ENCODE data around the gene PDCL3.
A peak's percentile ranks its signal among the peaks of the same experiment; 100 is the strongest.

Gene PDCL3

GRCh38 chr2:100548771-100549170 lies 14.0 kb upstream of the PDCL3 start:
- H3K23ac ChIP-seq (ENCODE audit: low read length) = peak overlapping the region; percentile 80
- H3K27ac ChIP-seq (ENCODE audit: low read depth, low read length) = no peak overlapping the region
- DNase-seq = no peak
- no peak overlapping the region for H3K4me3 ChIP-seq (ENCODE audit: low read length)
- no peak overlapping the region for H3K9ac ChIP-seq (ENCODE audit: low read length)
- no peak overlapping the region for H4K8ac ChIP-seq (ENCODE audit: low read depth, low read length)
- no peaks in the 10 kb centered on the region for H3K79me2 ChIP-seq (ENCODE audit: control insufficient read depth, insufficient read depth, low read length)
- no peak overlapping the region for H3K4ac ChIP-seq (ENCODE audit: low read depth, low read length)
- H2BK120ac ChIP-seq (ENCODE audit: low read depth, low read length) = no peak overlapping the region
- no peak overlapping the region for H2BK15ac ChIP-seq (replicated peaks; ENCODE audit: low read depth)
- H3K18ac ChIP-seq (ENCODE audit: low read length) = no peak overlapping the region
- H3K36me3 ChIP-seq (ENCODE audit: control insufficient read depth, insufficient read depth, low read length) = no peaks in the 10 kb centered on the region
- H3K56ac ChIP-seq (ENCODE audit: low read length) = no peak overlapping the region
- no CpG with 5 or more reads among the region's 1 CpG for WGBS (ENCODE audit: extremely low coverage, insufficient coverage, low lambda C conversion rate)
- H3K4me2 ChIP-seq (ENCODE audit: low read length) = no peak overlapping the region
- H4K5ac ChIP-seq (ENCODE audit: low read length) = no peak overlapping the region
- H2AK5ac ChIP-seq (ENCODE audit: low read length) = no peak overlapping the region
- H3K79me1 ChIP-seq (ENCODE audit: low read length) = no peaks in the 10 kb centered on the region
- no peaks in the 10 kb centered on the region for H3K4me1 ChIP-seq (ENCODE audit: control insufficient read depth, low read depth, low read length)
- H2BK5ac ChIP-seq (ENCODE audit: low read length) = no peak overlapping the region
- no peaks in the 10 kb centered on the region for H3K27me3 ChIP-seq (ENCODE audit: insufficient read depth, low read length, poor library complexity)

- no peak overlapping the region for H3K4me2 ChIP-seq (ENCODE audit: low read length)
- WGBS (ENCODE audit: extremely low coverage, insufficient coverage, low lambda C conversion rate) = no CpG with 5 or more reads among the region's 5 CpGs
- H3K4ac ChIP-seq (ENCODE audit: low read depth, low read length) = no peak overlapping the region
- no peak overlapping the region for H2AK5ac ChIP-seq (ENCODE audit: low read length)
- no peak overlapping the region for H2BK5ac ChIP-seq (ENCODE audit: low read length)
- no peak overlapping the region for H3K27ac ChIP-seq (ENCODE audit: low read depth, low read length)
- no peak overlapping the region for H4K8ac ChIP-seq (ENCODE audit: low read depth, low read length)
- DNase-seq = no peak
- no peaks in the 10 kb centered on the region for H3K36me3 ChIP-seq (ENCODE audit: control insufficient read depth, insufficient read depth, low read length)
- H3K23ac ChIP-seq (ENCODE audit: low read length) = no peak overlapping the region
- H4K5ac ChIP-seq (ENCODE audit: low read length) = no peak overlapping the region
- no peak overlapping the region for H3K4me3 ChIP-seq (ENCODE audit: low read length)
- no peaks in the 10 kb centered on the region for H3K4me1 ChIP-seq (ENCODE audit: control insufficient read depth, low read depth, low read length)
- no peak overlapping the region for H3K18ac ChIP-seq (ENCODE audit: low read length)
- H2BK120ac ChIP-seq (ENCODE audit: low read depth, low read length) = no peak overlapping the region
- no peaks in the 10 kb centered on the region for H3K27me3 ChIP-seq (ENCODE audit: insufficient read depth, low read length, poor library complexity)
- H2BK15ac ChIP-seq (replicated peaks; ENCODE audit: low read depth) = no peak overlapping the region
- no peaks in the 10 kb centered on the region for H3K79me2 ChIP-seq (ENCODE audit: control insufficient read depth, insufficient read depth, low read length)
- H3K79me1 ChIP-seq (ENCODE audit: low read length) = no peaks in the 10 kb centered on the region
- no peak overlapping the region for H3K9ac ChIP-seq (ENCODE audit: low read length)
- H3K56ac ChIP-seq (ENCODE audit: low read length) = no peak overlapping the region
Observed at GRCh38 chr2:100551303-100551702, 11.5 kb upstream of the PDCL3 start.

- H3K23ac ChIP-seq (ENCODE audit: low read length) = no peak overlapping the region
- WGBS (ENCODE audit: extremely low coverage, insufficient coverage, low lambda C conversion rate) = no CpG with 5 or more reads among the region's 10 CpGs
- H3K27me3 ChIP-seq (ENCODE audit: insufficient read depth, low read length, poor library complexity) = no peaks in the 10 kb centered on the region
- no peak overlapping the region for H3K9ac ChIP-seq (ENCODE audit: low read length)
- no peak overlapping the region for H3K56ac ChIP-seq (ENCODE audit: low read length)
- H3K36me3 ChIP-seq (ENCODE audit: control insufficient read depth, insufficient read depth, low read length) = no peaks in the 10 kb centered on the region
- no peak overlapping the region for H4K8ac ChIP-seq (ENCODE audit: low read depth, low read length)
- no peak overlapping the region for H4K5ac ChIP-seq (ENCODE audit: low read length)
- no peak for DNase-seq
- no peak overlapping the region for H2BK120ac ChIP-seq (ENCODE audit: low read depth, low read length)
- no peaks in the 10 kb centered on the region for H3K79me1 ChIP-seq (ENCODE audit: low read length)
- H3K4ac ChIP-seq (ENCODE audit: low read depth, low read length) = no peak overlapping the region
- H3K4me1 ChIP-seq (ENCODE audit: control insufficient read depth, low read depth, low read length) = no peaks in the 10 kb centered on the region
- no peak overlapping the region for H2BK15ac ChIP-seq (replicated peaks; ENCODE audit: low read depth)
- no peak overlapping the region for H3K18ac ChIP-seq (ENCODE audit: low read length)
- H3K79me2 ChIP-seq (ENCODE audit: control insufficient read depth, insufficient read depth, low read length) = no peaks in the 10 kb centered on the region
- H3K4me3 ChIP-seq (ENCODE audit: low read length) = no peak overlapping the region
- no peak overlapping the region for H3K4me2 ChIP-seq (ENCODE audit: low read length)
- no peak overlapping the region for H3K27ac ChIP-seq (ENCODE audit: low read depth, low read length)
- H2BK5ac ChIP-seq (ENCODE audit: low read length) = no peak overlapping the region
- H2AK5ac ChIP-seq (ENCODE audit: low read length) = no peak overlapping the region
Observed at GRCh38 chr2:100554798-100555407, 7.9 kb upstream of the PDCL3 start.

- no peak overlapping the region for H2BK120ac ChIP-seq (ENCODE audit: low read depth, low read length)
- no peaks in the 10 kb centered on the region for H3K4me1 ChIP-seq (ENCODE audit: control insufficient read depth, low read depth, low read length)
- H3K79me1 ChIP-seq (ENCODE audit: low read length) = no peaks in the 10 kb centered on the region
- no peak overlapping the region for H3K4me3 ChIP-seq (ENCODE audit: low read length)
- H2AK5ac ChIP-seq (ENCODE audit: low read length) = no peak overlapping the region
- H4K8ac ChIP-seq (ENCODE audit: low read depth, low read length) = no peak overlapping the region
- WGBS (ENCODE audit: extremely low coverage, insufficient coverage, low lambda C conversion rate) = no CpG with 5 or more reads among the region's 4 CpGs
- H3K79me2 ChIP-seq (ENCODE audit: control insufficient read depth, insufficient read depth, low read length) = no peaks in the 10 kb centered on the region
- no peak overlapping the region for H3K56ac ChIP-seq (ENCODE audit: low read length)
- H4K5ac ChIP-seq (ENCODE audit: low read length) = no peak overlapping the region
- no peaks in the 10 kb centered on the region for H3K27me3 ChIP-seq (ENCODE audit: insufficient read depth, low read length, poor library complexity)
- H3K23ac ChIP-seq (ENCODE audit: low read length) = no peak overlapping the region
- no peak overlapping the region for H3K27ac ChIP-seq (ENCODE audit: low read depth, low read length)
- H3K4me2 ChIP-seq (ENCODE audit: low read length) = no peak overlapping the region
- no peak overlapping the region for H3K4ac ChIP-seq (ENCODE audit: low read depth, low read length)
- no peak overlapping the region for H2BK5ac ChIP-seq (ENCODE audit: low read length)
- H2BK15ac ChIP-seq (replicated peaks; ENCODE audit: low read depth) = no peak overlapping the region
- DNase-seq = no peak
- no peak overlapping the region for H3K18ac ChIP-seq (ENCODE audit: low read length)
- H3K36me3 ChIP-seq (ENCODE audit: control insufficient read depth, insufficient read depth, low read length) = no peaks in the 10 kb centered on the region
- no peak overlapping the region for H3K9ac ChIP-seq (ENCODE audit: low read length)
Observed at GRCh38 chr2:100556746-100557145, 6.0 kb upstream of the PDCL3 start.

- Histone ChIP-seq H3K79me1 (ENCODE audit: low read length) (no peaks in the 10 kb centered on the region), H2AK5ac (ENCODE audit: low read length) (no peak overlapping the region), H3K18ac (ENCODE audit: low read length) (no peak overlapping the region), H4K8ac (ENCODE audit: low read depth, low read length) (no peak overlapping the region), H2BK120ac (ENCODE audit: low read depth, low read length) (no peak overlapping the region), H3K36me3 (ENCODE audit: control insufficient read depth, insufficient read depth, low read length) (no peaks in the 10 kb centered on the region), H3K4me2 (ENCODE audit: low read length) (no peak overlapping the region), H3K27me3 (ENCODE audit: insufficient read depth, low read length, poor library complexity) (no peaks in the 10 kb centered on the region), H3K9ac (ENCODE audit: low read length) (no peak overlapping the region), H3K27ac (ENCODE audit: low read depth, low read length) (no peak overlapping the region), H2BK15ac (replicated peaks; ENCODE audit: low read depth) (no peak overlapping the region), H3K23ac (ENCODE audit: low read length) (no peak overlapping the region), H2BK5ac (ENCODE audit: low read length) (no peak overlapping the region), H3K79me2 (ENCODE audit: control insufficient read depth, insufficient read depth, low read length) (peaks cover 6% of the 10 kb centered on the region), H3K4ac (ENCODE audit: low read depth, low read length) (no peak overlapping the region), H3K4me3 (ENCODE audit: low read length) (no peak overlapping the region), H4K5ac (ENCODE audit: low read length) (no peak overlapping the region), H3K4me1 (ENCODE audit: control insufficient read depth, low read depth, low read length) (no peaks in the 10 kb centered on the region), H3K56ac (ENCODE audit: low read length) (no peak overlapping the region)
- DNase-seq = no peak
- WGBS (ENCODE audit: extremely low coverage, insufficient coverage, low lambda C conversion rate) = no CpG with 5 or more reads among the region's 9 CpGs
Observed at GRCh38 chr2:100560216-100560830, 2.5 kb upstream of the PDCL3 start.

- no CpG with 5 or more reads among the region's 4 CpGs for whole genome bisulfite sequencing (ENCODE audit: extremely low coverage, insufficient coverage, low lambda C conversion rate)
- Histone ChIP-seq H3K27ac (ENCODE audit: low read depth, low read length) (no peak overlapping the region), H3K4ac (ENCODE audit: low read depth, low read length) (no peak overlapping the region), H3K4me2 (ENCODE audit: low read length) (no peak overlapping the region), H3K4me1 (ENCODE audit: control insufficient read depth, low read depth, low read length) (no peaks in the 10 kb centered on the region), H3K36me3 (ENCODE audit: control insufficient read depth, insufficient read depth, low read length) (no peaks in the 10 kb centered on the region), H3K4me3 (ENCODE audit: low read length) (no peak overlapping the region), H2BK120ac (ENCODE audit: low read depth, low read length) (no peak overlapping the region), H4K8ac (ENCODE audit: low read depth, low read length) (no peak overlapping the region), H3K79me1 (ENCODE audit: low read length) (no peaks in the 10 kb centered on the region), H3K56ac (ENCODE audit: low read length) (no peak overlapping the region), H3K9ac (ENCODE audit: low read length) (no peak overlapping the region), H2BK5ac (ENCODE audit: low read length) (no peak overlapping the region), H3K79me2 (ENCODE audit: control insufficient read depth, insufficient read depth, low read length) (peaks cover 6% of the 10 kb centered on the region), H2BK15ac (replicated peaks; ENCODE audit: low read depth) (no peak overlapping the region), H2AK5ac (ENCODE audit: low read length) (no peak overlapping the region), H3K27me3 (ENCODE audit: insufficient read depth, low read length, poor library complexity) (no peaks in the 10 kb centered on the region), H3K18ac (ENCODE audit: low read length) (no peak overlapping the region), H3K23ac (ENCODE audit: low read length) (no peak overlapping the region), H4K5ac (ENCODE audit: low read length) (no peak overlapping the region)
- DNase-seq = no peak
Observed at GRCh38 chr2:100561191-100561590, 1.6 kb upstream of the PDCL3 start.

All from mesendoderm (in vitro differentiated cells).